SH-SY5Y (cell line): ENCODE measurements around the gene LOC101059915.

ENCODE experiments used
- GATA2 ChIP-seq: IDR thresholded peaks from 2 replicates; pipeline ENCODE4 v1.6.1; 2011; ENCODE audit warnings: mild to moderate bottlenecking, low read depth, low read length
- GATA3 ChIP-seq: IDR thresholded peaks from 2 replicates; pipeline ENCODE4 v1.6.1; 2011; ENCODE audit warnings: low read depth, mild to moderate bottlenecking, low read length, moderate library complexity

GRCh38 chrX:71653344-71653743 is 14.0 kb upstream of the LOC101059915 start:
- no peak for TF ChIP-seq GATA2
- no peak for TF ChIP-seq GATA3
